H1 (cell line): Measurements from ENCODE around the gene LAIR1. TPM values are rescaled to one million over a fixed set of nuclear protein-coding genes. Genes with fewer than 3 reads are reported as not detected.

Source experiments
- CTCF ChIA-PET: fragments of 300-600 bp; sonication (Branson Sonifier 250); formaldehyde crosslinking; loops from one replicate; lab custom pipeline; 2021; ENCODE audit not compliant: partially characterized antibody; lab: Charles Lee
- POLR2A ChIA-PET: fragments of 300-600 bp; sonication (Branson Sonifier 250); formaldehyde crosslinking; loops from one replicate; lab custom pipeline; 2021; ENCODE audit warnings: inconsistent platforms; ENCODE audit not compliant: partially characterized antibody; lab: Charles Lee
- DNase-seq, 2 experiments: peaks; one replicate each; pipeline versions ENCODE4 v3.0.0 to v3.0.0-alpha.2; 2010 to 2022; ENCODE audit warnings: low spot score in 2 of 2, low read depth in 1 of 2, mixed read lengths in 1 of 2
- FAIRE-seq: peaks from 2 replicates; lab custom pipeline; 2011; peaks lifted over from hg19 to GRCh38; lab: Jason Lieb, UNC
- H2AFZ ChIP-seq: 2 replicates; pipeline ENCODE4 v1.8.1; 2012; ENCODE audit warnings: low read length, inconsistent platforms
- H2AK5ac ChIP-seq: 2 replicates; pipeline ENCODE4 v1.6.1; 2013; ENCODE audit warnings: low read depth, low read length
- H2BK120ac ChIP-seq: replicated peaks from 2 replicates; pipeline ENCODE3; 2013; ENCODE audit warnings: low read depth, low read length, inconsistent platforms
- H2BK12ac ChIP-seq: 2 replicates; pipeline ENCODE4 v1.6.1; 2013; ENCODE audit warnings: low read depth, low read length
- H2BK15ac ChIP-seq: 2 replicates; pipeline ENCODE4 v1.6.1; 2013; ENCODE audit warnings: low read length
- H2BK20ac ChIP-seq: 2 replicates; pipeline ENCODE4 v1.6.1; 2013; ENCODE audit warnings: low read length
- H2BK5ac ChIP-seq: 2 replicates; pipeline ENCODE4 v1.6.1; 2013; ENCODE audit warnings: low read depth, low read length
- H3K14ac ChIP-seq: 2 replicates; pipeline ENCODE4 v1.6.1; 2013; ENCODE audit warnings: inconsistent platforms; ENCODE audit not compliant: insufficient read length
- H3K18ac ChIP-seq: 2 replicates; pipeline ENCODE4 v1.6.1; 2013; ENCODE audit warnings: low read length; ENCODE audit errors: extremely low read depth
- H3K23ac ChIP-seq: 2 replicates; pipeline ENCODE4 v1.6.1; 2013; ENCODE audit warnings: inconsistent platforms; ENCODE audit not compliant: insufficient read length
- H3K23me2 ChIP-seq: 2 replicates; pipeline ENCODE4 v1.6.1; 2013; ENCODE audit warnings: low read depth, low read length
- H3K27ac ChIP-seq: 2 replicates; pipeline ENCODE4 v1.6.1; 2011; ENCODE audit warnings: low read depth, low read length, inconsistent platforms
- H3K27me3 ChIP-seq, 4 experiments: replicated peaks in 1 of 4; 1 replicate in 1 of 4; 2 replicates in 3 of 4; pipeline versions ENCODE4 v1.6.1 to v1.8.1; 2011 to 2013; ENCODE audit warnings: low read length in 3 of 4, mild to moderate bottlenecking in 3 of 4, inconsistent platforms in 2 of 4, mixed read lengths in 2 of 4, moderate library complexity in 1 of 4; ENCODE audit not compliant: control insufficient read depth in 3 of 4, insufficient read depth in 3 of 4; ENCODE audit errors: extremely low read depth in 1 of 4
- H3K36me3 ChIP-seq, 4 experiments: 2 replicates each; pipeline versions ENCODE4 v1.6.1 to v1.8.1; 2011 to 2013; ENCODE audit warnings: mild to moderate bottlenecking in 4 of 4, low read length in 3 of 4, moderate library complexity in 2 of 4, control low read depth in 1 of 4, inconsistent platforms in 1 of 4; ENCODE audit not compliant: insufficient read depth in 4 of 4, control insufficient read depth in 2 of 4
- H3K4ac ChIP-seq: replicated peaks from 2 replicates; pipeline ENCODE3; 2013; ENCODE audit warnings: low read length, low read depth, mixed read lengths, inconsistent platforms; ENCODE audit not compliant: insufficient read length
- H3K4me1 ChIP-seq, 4 experiments: replicated peaks in 1 of 4; 1 replicate in 1 of 4; 2 replicates in 3 of 4; pipeline versions ENCODE4 v1.6.1 to v1.8.1; 2011 to 2013; ENCODE audit warnings: low read length in 3 of 4, inconsistent platforms in 2 of 4, mixed read lengths in 1 of 4; ENCODE audit not compliant: insufficient read depth in 4 of 4, control insufficient read depth in 3 of 4
- H3K4me2 ChIP-seq, 2 experiments: 2 replicates each; pipeline versions ENCODE4 v1.6.1 to v1.8.1; 2011 to 2013; ENCODE audit warnings: low read depth in 2 of 2, low read length in 2 of 2, control low read depth in 1 of 2, inconsistent platforms in 1 of 2, mild to moderate bottlenecking in 1 of 2; ENCODE audit not compliant: insufficient read depth in 1 of 2
- H3K4me3 ChIP-seq, 4 experiments: fragments of 200-600, 300-600 bp in 1 of 4; sonication (generic), shearing (Covaris generic), sonication (Bioruptor Twin) in 1 of 4; 2 replicates each; pipeline versions ENCODE4 v1.5.1 to v1.8.1; 2011 to 2016; ENCODE audit warnings: low read length in 4 of 4, low read depth in 3 of 4, control low read depth in 2 of 4, inconsistent platforms in 2 of 4, mild to moderate bottlenecking in 2 of 4, mixed read lengths in 1 of 4, moderate library complexity in 1 of 4; ENCODE audit not compliant: insufficient read depth in 2 of 4; ENCODE audit errors: extremely low read depth in 1 of 4
- H3K56ac ChIP-seq: replicated peaks from 2 replicates; pipeline ENCODE3; 2013; ENCODE audit warnings: low read depth, mild to moderate bottlenecking, mixed read lengths, low read length, inconsistent platforms; ENCODE audit not compliant: insufficient read length
- H3K79me1 ChIP-seq: 2 replicates; pipeline ENCODE4 v1.6.1; 2013; ENCODE audit warnings: low read depth, low read length, control low read depth
- H3K79me2 ChIP-seq, 2 experiments: 2 replicates each; pipeline versions ENCODE4 v1.6.1 to v1.8.1; 2012 to 2013; ENCODE audit warnings: low read length in 2 of 2, mild to moderate bottlenecking in 2 of 2, inconsistent platforms in 1 of 2; ENCODE audit not compliant: insufficient read depth in 2 of 2, control insufficient read depth in 1 of 2
- H3K9ac ChIP-seq, 4 experiments: replicated peaks in 1 of 4; 1 replicate in 1 of 4; 2 replicates in 3 of 4; pipeline versions ENCODE4 v1.6.1 to v1.8.1; 2011 to 2013; ENCODE audit warnings: low read depth in 3 of 4, low read length in 3 of 4, control low read depth in 2 of 4, mild to moderate bottlenecking in 2 of 4, moderate library complexity in 2 of 4, inconsistent platforms in 1 of 4; ENCODE audit errors: extremely low read depth in 1 of 4
- H3K9me3 ChIP-seq, 2 experiments: 2 replicates each; pipeline versions ENCODE4 v1.6.1 to v1.8.1; 2012 to 2013; ENCODE audit warnings: mild to moderate bottlenecking in 2 of 2, moderate library complexity in 2 of 2, control low read depth in 1 of 2, inconsistent platforms in 1 of 2, low read depth in 1 of 2, low read length in 1 of 2, mixed read lengths in 1 of 2; ENCODE audit not compliant: insufficient read depth in 2 of 2
- H4K20me1 ChIP-seq, 2 experiments: replicated peaks in 1 of 2; 2 replicates each; pipeline versions ENCODE3 to v1.8.1; 2011 to 2013; ENCODE audit warnings: inconsistent platforms in 2 of 2, low read length in 2 of 2, mild to moderate bottlenecking in 1 of 2; ENCODE audit not compliant: insufficient read depth in 2 of 2, control insufficient read depth in 1 of 2
- H4K5ac ChIP-seq: 2 replicates; pipeline ENCODE4 v1.6.1; 2013; ENCODE audit warnings: low read length, low read depth, mixed read lengths, inconsistent platforms; ENCODE audit not compliant: insufficient read length
- H4K8ac ChIP-seq: 2 replicates; pipeline ENCODE4 v1.8.0; 2013; ENCODE audit warnings: mild to moderate bottlenecking, moderate library complexity, low read length, inconsistent platforms; ENCODE audit not compliant: insufficient read depth; ENCODE audit errors: extremely low read depth
- H4K91ac ChIP-seq: replicated peaks from 2 replicates; pipeline ENCODE3; 2013; ENCODE audit warnings: low read length, mixed read lengths, inconsistent platforms; ENCODE audit not compliant: insufficient read length
- CEBPB ChIP-seq: IDR thresholded peaks from 2 replicates; pipeline ENCODE4 v1.6.1; 2012; ENCODE audit warnings: low read depth, low read length
- KDM1A ChIP-seq: fragments of 200-600, 300-600 bp; sonication (generic); IDR thresholded peaks from 2 replicates; pipeline ENCODE4 v1.7.1; 2016; ENCODE audit warnings: mild to moderate bottlenecking, low read length, borderline replicate concordance
- KDM5A ChIP-seq: fragments of 200-600 bp; IDR thresholded peaks from 2 replicates; pipeline ENCODE4 v1.7.1; 2012; ENCODE audit warnings: mild to moderate bottlenecking, low read length, inconsistent platforms, mixed read lengths
- POU5F1 ChIP-seq: IDR thresholded peaks from 2 replicates; pipeline ENCODE4 v1.6.1; 2011; ENCODE audit warnings: low read depth, mild to moderate bottlenecking, low read length, moderate library complexity
- RXRA ChIP-seq: IDR thresholded peaks from 2 replicates; pipeline ENCODE4 v1.6.1; 2011; ENCODE audit warnings: low read depth, mild to moderate bottlenecking, low read length, moderate library complexity; ENCODE audit not compliant: insufficient read depth
- WGBS, 2 experiments: shearing (Covaris generic) in 1 of 2; methylation state at CpG; one replicate each; pipeline versions ENCODE4 v1.1.6 to v1.1.7; 2013 to 2015; ENCODE audit warnings: low lambda C conversion rate in 2 of 2, mixed read lengths in 2 of 2, inconsistent platforms in 1 of 2, low coverage in 1 of 2, missing lambda C conversion rate in 1 of 2; ENCODE audit not compliant: insufficient replicate concordance in 2 of 2, insufficient coverage in 1 of 2, insufficient read length in 1 of 2; ENCODE audit errors: extremely low coverage in 1 of 2, missing lambda C conversion rate in 1 of 2; 5-methylcytosine and 5-hydroxymethylcytosine counted together
- polyA plus RNA-seq, 7 experiments: library from polyadenylated mRNA; depleted of rRNA in 3 of 7; stranded (reverse) in 5 of 7; unstranded in 2 of 7; fragments of >200 nt in 5 of 7; fragments of 200-250 nt in 2 of 7; gene quantifications; 1 replicate in 5 of 7; 2 replicates in 1 of 7; 4 replicates in 1 of 7; pipeline versions ENCODE4 v1.2.1 to v1.2.3, GENCODE V29; 2011 to 2013; ENCODE audit warnings: missing spikeins in 2 of 7, mixed read lengths in 2 of 7
- total RNA-seq: library from RNA; stranded (reverse); fragmentation: NEBNext Ultra II Directional; extraction: Animal tissue kit (Norgen Biotek cat#: 25700); gene quantifications from 2 replicates; pipeline ENCODE4 v1.2.1, GENCODE V29; 2021

Gene LAIR1
- total and polyA plus RNA-seq, 2 of the 8 experiments (the other 6 are each of a cell fraction or from before 2014, with no cell fraction given): 0.18 TPM; not detected in 1

DNA sequence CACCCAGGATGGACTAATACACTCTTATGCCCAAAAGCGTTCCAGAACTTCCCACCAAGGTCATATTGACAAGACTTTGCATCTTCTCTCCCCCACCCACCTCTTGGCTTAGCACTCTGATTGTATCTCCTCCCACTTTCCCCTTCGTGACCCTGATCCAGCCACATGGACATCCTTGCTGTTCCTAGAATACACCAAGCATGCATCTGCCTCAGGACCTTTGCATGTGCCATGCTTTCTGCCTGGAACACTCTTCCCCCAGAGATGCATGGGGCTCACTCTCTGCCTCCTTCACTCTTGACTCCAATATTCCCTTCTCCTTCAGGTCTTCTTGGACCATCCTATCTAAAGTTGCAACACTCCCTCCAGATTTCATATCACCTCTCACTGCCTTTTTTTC lies 16.2 kb upstream of the LAIR1 start:
- no peak overlapping the region for H2BK15ac ChIP-seq
- no peaks in the 10 kb centered on the region for H4K20me1 ChIP-seq
- ChIA-PET CTCF (interaction anchor here (1.1 to 2.1 kb wide), 2 partner anchors 10 to 131 kb away, joined by 4 to 15 read pairs; no protein-coding TSS in a partner anchor), POLR2A (no interaction called here)
- no peaks in the 10 kb centered on the region for H3K79me1 ChIP-seq
- no peak for FAIRE-seq
- no peak overlapping the region for H2AFZ ChIP-seq
- H3K27ac ChIP-seq: no peak overlapping the region
- DNase-seq: no peak
- H3K4ac ChIP-seq: no peak overlapping the region
- no peaks in the 10 kb centered on the region for H3K36me3 ChIP-seq
- H3K4me1 ChIP-seq: no peaks in the 10 kb centered on the region
- H3K9ac ChIP-seq: no peak overlapping the region
- no peak overlapping the region for H3K23ac ChIP-seq
- no peaks in the 10 kb centered on the region; a peak in 1 of 7 replicates for H3K27me3 ChIP-seq
- no peak overlapping the region for H2BK12ac ChIP-seq
- H3K56ac ChIP-seq: no peak overlapping the region
- H2BK20ac ChIP-seq: no peak overlapping the region
- H3K14ac ChIP-seq: no peak overlapping the region
- no peak overlapping the region for H3K4me2 ChIP-seq
- TF ChIP-seq CEBPB: no peak
- no peak for TF ChIP-seq KDM5A
- no peak for TF ChIP-seq RXRA
- TF ChIP-seq POU5F1: no peak
- 0 out of 2 replicates have a peak, but pooled peaks have one; percentile 30 for TF ChIP-seq KDM1A
- no peak overlapping the region for H4K8ac ChIP-seq
- no peak overlapping the region for H3K18ac ChIP-seq
- H4K5ac ChIP-seq: no peak overlapping the region
- H2AK5ac ChIP-seq: no peak overlapping the region
- no peaks in the 10 kb centered on the region for H3K23me2 ChIP-seq
- no peak overlapping the region for H2BK5ac ChIP-seq
- no peak overlapping the region for H4K91ac ChIP-seq
- no peaks in the 10 kb centered on the region for H3K79me2 ChIP-seq
- 88% methylated on average over 2 of the region's 2 CpGs; no CpG with 5 or more reads in 1 of the 2 experiments for WGBS, 2 experiments
- H3K4me3 ChIP-seq: no peak overlapping the region
- H3K9me3 ChIP-seq: no peaks in the 10 kb centered on the region
- no peak overlapping the region for H2BK120ac ChIP-seq
